Lower leg skin (tissue), 4 donors: ENCODE data around the gene RPS5. TPM values are rescaled to one million over a fixed set of nuclear protein-coding genes. Genes with fewer than 3 reads are reported as not detected.

Source experiments
- DNase-seq, 2 donors: peaks; one replicate each; pipeline ENCODE4 v3.0.0-alpha.2; 2019; ENCODE audit warnings: low spot score in 2 of 2
- H3K4me3 ChIP-seq: fragments of 200-600 bp; sonication (generic); 2 replicates; pipeline ENCODE4 v1.5.1; 2017; ENCODE audit warnings: mild to moderate bottlenecking, low read depth; ENCODE audit not compliant: poor library complexity, severe bottlenecking
- CTCF ChIP-seq, 3 donors: fragments of 450-650 bp; IDR thresholded peaks; one replicate each; pipeline ENCODE4 v1.5.1; 2016; ENCODE audit warnings: antibody characterized with exemption in 3 of 3, mild to moderate bottlenecking in 3 of 3, moderate library complexity in 2 of 3
- POLR2A ChIP-seq, 2 donors: fragments of 450-650 bp; IDR thresholded peaks; one replicate each; pipeline ENCODE4 v1.6.1; 2016 to 2017; ENCODE audit warnings: antibody characterized with exemption in 2 of 2, mild to moderate bottlenecking in 1 of 2, moderate library complexity in 1 of 2
- WGBS, 2 donors: methylation state at CpG; one replicate each; pipeline ENCODE4 v1.1.5; 2018; 5-methylcytosine and 5-hydroxymethylcytosine counted together
- intact Hi-C: fragments of 100-400 bp; cut with DNase I; formaldehyde crosslinking; loops from one replicate; pipeline ENCODE4 v1.15.0; 2023; ENCODE audit warnings: low total_unique reads
- total RNA-seq, 4 donors: library from RNA; depleted of rRNA; stranded (reverse); fragments of >200 nt; gene quantifications; one replicate each; pipeline ENCODE4 v1.1.0, GENCODE V29; 2016

RPS5 gene
- total RNA-seq, 4 donors from 2014 or later = 1,758 to 2,840 (median 2,497) TPM

DNA sequence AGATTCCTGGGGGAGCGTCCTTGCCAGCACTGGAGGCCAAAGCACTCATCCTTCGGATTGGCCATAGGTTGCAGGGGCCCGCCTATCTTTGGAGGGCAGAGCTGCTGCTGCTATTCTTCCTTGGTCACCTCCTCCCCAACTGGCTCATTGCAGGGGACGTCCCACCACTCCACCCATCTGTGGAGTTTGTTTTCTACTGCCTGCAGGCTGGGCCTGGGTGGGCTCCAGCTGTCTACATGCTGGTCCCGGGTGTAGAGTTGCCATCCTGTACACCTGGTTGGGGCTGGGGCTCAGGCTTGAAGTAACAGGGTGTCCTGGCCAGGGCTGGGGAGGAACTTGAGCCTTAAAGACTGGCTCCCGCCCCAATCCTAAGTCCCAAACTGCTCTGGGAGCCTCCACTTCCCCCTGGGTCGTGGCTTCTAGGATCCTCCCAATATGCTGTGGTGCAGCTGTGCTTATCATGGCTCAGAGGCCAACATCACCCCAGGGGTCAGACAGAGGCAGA is 10.5 kb downstream of the RPS5 start:
- no peak for TF ChIP-seq CTCF (IDR thresholded peaks at IDR 0.05)
- TF ChIP-seq POLR2A (IDR thresholded peaks at IDR 0.05) = no peak
- intact Hi-C loops = no loop called here
- H3K4me3 ChIP-seq = no peak overlapping the region
- 71 to 76% methylated on average over 7 of the region's 7 CpGs for WGBS, 2 donors
- DNase-seq = no peak

DNA sequence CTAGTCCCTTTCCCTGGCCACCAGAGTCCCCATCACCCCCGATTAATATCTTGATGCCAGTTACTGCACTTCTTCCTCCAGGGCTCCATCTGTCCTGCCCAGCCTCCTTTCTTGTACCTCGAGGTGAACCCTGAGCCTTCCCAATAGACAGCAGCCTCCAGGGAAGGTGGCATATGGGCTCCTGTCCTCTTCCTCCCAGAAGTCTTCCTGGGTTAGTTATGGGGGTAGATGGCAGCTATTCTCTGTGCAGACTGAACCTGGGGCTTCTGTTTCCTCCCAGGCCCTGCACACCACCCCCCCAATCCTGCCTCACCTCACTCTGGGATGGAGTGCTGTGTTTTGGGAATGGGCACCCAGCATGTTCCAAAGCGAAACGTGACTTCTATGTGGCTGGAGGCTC is 11.0 kb downstream of the RPS5 start:
- no peak for TF ChIP-seq POLR2A (IDR thresholded peaks at IDR 0.05)
- no peak for TF ChIP-seq CTCF (IDR thresholded peaks at IDR 0.05)
- H3K4me3 ChIP-seq = no peak overlapping the region
- intact Hi-C loops = no loop called here
- WGBS, 2 donors = 71 to 84% methylated on average over 4 of the region's 4 CpGs
- DNase-seq = no peak

GRCh38 chr19:58398545-58398944 is 11.5 kb downstream of the RPS5 start:
- H3K4me3 ChIP-seq = no peak overlapping the region
- DNase-seq = no peak
- intact Hi-C loops = no loop called here
- 94 to 97% methylated on average over 6 of the region's 6 CpGs for WGBS, 2 donors
- TF ChIP-seq POLR2A (IDR thresholded peaks at IDR 0.05) (no peak), CTCF (IDR thresholded peaks at IDR 0.05) (no peak)

DNA sequence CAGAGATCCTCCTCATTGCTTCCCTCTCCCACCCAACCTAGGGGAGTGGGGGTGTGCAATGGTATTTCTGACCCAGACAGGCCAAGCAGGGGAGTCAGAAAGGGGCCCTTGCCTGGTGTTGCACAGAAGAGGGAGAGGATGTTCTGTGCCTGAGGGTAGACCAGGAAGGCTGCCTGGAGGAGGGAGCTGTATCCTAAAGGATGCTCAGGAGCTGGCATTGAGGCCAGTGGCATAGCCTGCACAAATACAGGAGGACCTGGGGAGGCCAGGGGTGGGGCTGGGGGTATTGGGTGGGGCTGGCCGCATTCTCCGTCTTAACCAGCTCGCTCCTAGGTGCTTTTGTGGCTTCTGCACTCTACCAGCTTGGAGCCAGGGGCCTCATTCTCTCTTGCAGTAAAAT is 12.8 kb downstream of the RPS5 start:
- intact Hi-C loops = no loop called here
- 74 to 100% methylated on average over 3 of the region's 3 CpGs for WGBS, 2 donors
- no peak for DNase-seq
- H3K4me3 ChIP-seq = no peak overlapping the region
- no peak for TF ChIP-seq CTCF (IDR thresholded peaks at IDR 0.05)
- TF ChIP-seq POLR2A (IDR thresholded peaks at IDR 0.05) = no peak

DNA sequence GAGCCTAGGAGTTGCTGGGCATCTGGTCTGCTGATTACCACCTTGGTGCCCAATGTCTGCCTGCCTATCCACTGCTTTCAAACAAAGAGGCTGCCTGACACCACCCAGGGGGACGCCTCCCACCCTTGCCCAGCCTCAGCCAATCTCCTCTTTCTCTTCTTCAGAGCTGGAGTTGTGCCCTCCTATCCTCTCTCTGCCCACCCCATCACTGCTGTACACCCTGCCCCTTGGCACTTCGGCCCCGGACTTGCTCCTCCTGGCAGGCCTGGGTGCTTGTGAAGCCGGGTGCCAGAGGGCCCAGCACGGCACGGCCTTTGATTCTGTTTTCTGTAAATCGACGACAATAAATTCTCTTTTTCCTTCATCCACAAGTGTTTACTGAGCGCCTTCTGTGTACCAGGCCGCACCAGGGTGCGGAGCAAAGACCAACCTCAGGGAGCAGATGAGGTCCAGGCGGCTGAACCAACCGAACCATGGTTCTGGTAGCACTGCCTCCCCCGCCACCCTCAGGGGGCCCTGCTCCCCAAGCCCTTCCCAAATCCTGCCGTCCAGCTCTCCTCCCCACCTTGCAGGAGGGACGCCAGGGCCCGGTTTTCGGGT is 13.3 kb downstream of the RPS5 start:
- 41 to 53% methylated on average over 18 of the region's 18 CpGs for WGBS, 2 donors
- no peak for DNase-seq
- intact Hi-C loops = no loop called here
- TF ChIP-seq CTCF (IDR thresholded peaks at IDR 0.05) = no peak
- no peak for TF ChIP-seq POLR2A (IDR thresholded peaks at IDR 0.05)
- peak overlapping the region; percentile 32 for H3K4me3 ChIP-seq
